ENCODE results near the gene EYS.

GRCh38 chr6:65558071-65558470 lies 149.0 kb downstream of the EYS start:
- TF ChIP-seq GATA2 (IDR thresholded peaks at IDR 0.05; ENCODE audit: low read depth, low read length) (no peak), GATA3 (IDR thresholded peaks at IDR 0.05; ENCODE audit: low read depth, low read length) (no peak)

All from SH-SY5Y (cell line).